CD4-positive, alpha-beta T cell (primary cell): ENCODE measurements around the gene HOXA9. TPM values are rescaled to one million over a fixed set of nuclear protein-coding genes. Genes with fewer than 3 reads are reported as not detected.

Experiments used
- ATAC-seq: fragments of 200-7000 bp; cut with Tn5 transposase; one replicate; pipeline ENCODE4 v1.10.0; 2022; ENCODE audit warnings: mild to moderate bottlenecking; ENCODE audit not compliant: poor library complexity
- CTCF ChIA-PET: fragments of 350-600 bp; sonication (Branson Sonifier 250); formaldehyde crosslinking; loops from one replicate; lab custom pipeline; 2021; ENCODE audit warnings: antibody characterized with exemption, inconsistent platforms; lab: Charles Lee
- POLR2A ChIA-PET: fragments of 350-600 bp; sonication (Branson Sonifier 250); formaldehyde crosslinking; loops from one replicate; lab custom pipeline; 2021; ENCODE audit warnings: antibody characterized with exemption, inconsistent platforms; lab: Charles Lee
- DNase-seq, 14 experiments: peaks; one replicate each; pipeline ENCODE4 v3.0.0-alpha.2; 2013 to 2020; ENCODE audit warnings: mixed read lengths in 2 of 14
- H3K27ac ChIP-seq, 2 donors: one replicate each; pipeline versions ENCODE4 v1.5.1 to v1.7.0; 2013; ENCODE audit warnings: low read length in 2 of 2, low read depth in 1 of 2, mild to moderate bottlenecking in 1 of 2
- H3K27me3 ChIP-seq, 2 experiments: 1 replicate in 1 of 2; 2 replicates in 1 of 2; pipeline versions ENCODE4 v1.6.1 to v1.7.0; 2013; ENCODE audit warnings: low read length in 2 of 2, control low read depth in 1 of 2, mild to moderate bottlenecking in 1 of 2, moderate library complexity in 1 of 2; ENCODE audit not compliant: insufficient read depth in 2 of 2, control insufficient read depth in 1 of 2
- H3K36me3 ChIP-seq: one replicate; pipeline ENCODE4 v1.6.1; 2013; ENCODE audit warnings: low read length, control low read depth; ENCODE audit not compliant: insufficient read depth
- H3K4me1 ChIP-seq: one replicate; pipeline ENCODE4 v1.6.1; 2013; ENCODE audit warnings: low read length, control low read depth; ENCODE audit not compliant: insufficient read depth
- H3K4me3 ChIP-seq: one replicate; pipeline ENCODE4 v1.5.1; 2013; ENCODE audit warnings: mild to moderate bottlenecking, low read length, moderate library complexity
- H3K9me3 ChIP-seq, 2 experiments: 1 replicate in 1 of 2; 2 replicates in 1 of 2; pipeline versions ENCODE4 v1.6.1 to v1.7.0; 2013; ENCODE audit warnings: low read length in 2 of 2, mild to moderate bottlenecking in 2 of 2, control low read depth in 1 of 2, moderate library complexity in 1 of 2; ENCODE audit not compliant: control insufficient read depth in 1 of 2, insufficient read depth in 1 of 2
- H3K27ac Mint-ChIP-seq: one replicate; pipeline ENCODE4 v1.8.0; 2020; ENCODE audit warnings: mixed read lengths
- H3K27me3 Mint-ChIP-seq: one replicate; pipeline ENCODE4 v1.8.0; 2021; ENCODE audit warnings: mixed read lengths
- H3K36me3 Mint-ChIP-seq: one replicate; pipeline ENCODE4 v1.8.0; 2021; ENCODE audit warnings: low read depth, mixed read lengths
- H3K4me1 Mint-ChIP-seq: one replicate; pipeline ENCODE4 v1.8.0; 2021; ENCODE audit warnings: low read depth, mixed read lengths
- H3K4me3 Mint-ChIP-seq: one replicate; pipeline ENCODE4 v1.8.0; 2020; ENCODE audit warnings: mild to moderate bottlenecking, mixed read lengths
- H3K9me3 Mint-ChIP-seq: one replicate; pipeline ENCODE4 v1.8.0; 2020; ENCODE audit warnings: mixed read lengths
- CTCF ChIP-seq: fragments of 200-600 bp; IDR thresholded peaks from one replicate; pipeline ENCODE4 v1.8.0; 2022; ENCODE audit warnings: antibody characterized with exemption, mild to moderate bottlenecking
- intact Hi-C, 2 experiments: fragments of 100-400 bp; cut with DNase I in 1 of 2; cut with micrococcal nuclease in 1 of 2; formaldehyde crosslinking; loops; one replicate each; pipeline versions ENCODE4 v1.15.1 to v1.9.0; 2023 to 2025; cut with DNase I, micrococcal nuclease
- total RNA-seq, 174 experiments: library from RNA in 2 of 174; stranded (reverse) in 2 of 174; gene quantifications; one replicate each; pipeline ENCODE4 v1.2.3 and lab custom pipeline; 2021 to 2026

HOXA9 gene
- total RNA-seq, 2 experiments from 2014 or later, result not detected

GRCh38 chr7:27150568-27151340, 14.6 kb downstream of the HOXA9 start:
- H3K27ac Mint-ChIP-seq, result no peak overlapping the region
- H3K9me3 Mint-ChIP-seq, result no peaks in the 10 kb centered on the region
- peak; percentile 85 for TF ChIP-seq CTCF
- ChIA-PET CTCF (interaction anchor here (0.6 to 4.0 kb wide), 25 partner anchors 8 to 1291 kb away, joined by 3 to 51 read pairs (median 3); partner anchors contain the start of gene HOXA9), POLR2A (interaction anchor here (0.6 to 1.5 kb wide), 2 partner anchors 11 to 42 kb away, joined by 4 to 5 read pairs; no protein-coding TSS in a partner anchor)
- H3K4me1 Mint-ChIP-seq, result peaks cover 50% of the 10 kb centered on the region
- ATAC-seq, result peak; percentile 85
- Histone ChIP-seq H3K4me1 (peaks cover 61% of the 10 kb centered on the region), H3K36me3 (no peaks in the 10 kb centered on the region), H3K9me3 (peaks cover 0 to 64% of the 10 kb centered on the region in 2 experiments), H3K4me3 (peak overlapping the region; percentile 46), H3K27me3 (peaks cover 91 to 98% of the 10 kb centered on the region in 2 experiments), H3K27ac (no peak overlapping the region)
- no peaks in the 10 kb centered on the region for H3K36me3 Mint-ChIP-seq
- intact Hi-C loops, result loop anchor here (2.0 to 5.0 kb wide), 3 partner anchors 18 to 47 kb away; partner anchors contain the start of gene HOXA11 (in 1 of the 2)
- peaks cover 98% of the 10 kb centered on the region for H3K27me3 Mint-ChIP-seq
- DNase-seq, result peak in 13 of 14 experiments; percentile 31 to 86 (median 59)
- peak overlapping the region; percentile 79 for H3K4me3 Mint-ChIP-seq

GRCh38 chr7:27149842-27150567, 15.3 kb downstream of the HOXA9 start:
- H3K4me3 Mint-ChIP-seq, result no peak overlapping the region
- H3K27ac Mint-ChIP-seq, result no peak overlapping the region
- H3K36me3 ChIP-seq, result no peaks in the 10 kb centered on the region
- H3K27ac ChIP-seq, result no peak overlapping the region
- H3K9me3 ChIP-seq, result peaks cover 0 to 64% of the 10 kb centered on the region in 2 experiments
- no peak overlapping the region for H3K4me3 ChIP-seq
- ChIA-PET CTCF (interaction anchor here (0.6 to 4.0 kb wide), 25 partner anchors 9 to 1290 kb away, joined by 3 to 51 read pairs (median 3); partner anchors contain the start of gene HOXA9), POLR2A (interaction anchor here (0.6 to 1.5 kb wide), 2 partner anchors 11 to 43 kb away, joined by 4 to 5 read pairs; no protein-coding TSS in a partner anchor)
- intact Hi-C loops, result loop anchor here (2.0 to 5.0 kb wide), 3 partner anchors 19 to 47 kb away; partner anchors contain the start of gene HOXA11 (in 1 of the 2)
- no peaks in the 10 kb centered on the region for H3K36me3 Mint-ChIP-seq
- no peak for ATAC-seq
- TF ChIP-seq CTCF, result no peak
- H3K27me3 ChIP-seq, result peaks cover 86 to 95% of the 10 kb centered on the region in 2 experiments
- H3K9me3 Mint-ChIP-seq, result no peaks in the 10 kb centered on the region
- H3K27me3 Mint-ChIP-seq, result peaks cover 93% of the 10 kb centered on the region
- peaks cover 43% of the 10 kb centered on the region for H3K4me1 Mint-ChIP-seq
- H3K4me1 ChIP-seq, result peaks cover 53% of the 10 kb centered on the region
- no peak for DNase-seq
